Measurements from ENCODE around the gene EXOC4.

- TF ChIP-seq CTCF (IDR thresholded peaks at IDR 0.05), result no peak
- TF ChIP-seq POLR2AphosphoS5 (IDR thresholded peaks at IDR 0.05), result no peak
Observed at GRCh38 chr7:134114992-134115391, 862.1 kb downstream of the EXOC4 start.

All from transverse colon (tissue), 4 donors.